Measurements from ENCODE around the gene SLAMF1.

DNA sequence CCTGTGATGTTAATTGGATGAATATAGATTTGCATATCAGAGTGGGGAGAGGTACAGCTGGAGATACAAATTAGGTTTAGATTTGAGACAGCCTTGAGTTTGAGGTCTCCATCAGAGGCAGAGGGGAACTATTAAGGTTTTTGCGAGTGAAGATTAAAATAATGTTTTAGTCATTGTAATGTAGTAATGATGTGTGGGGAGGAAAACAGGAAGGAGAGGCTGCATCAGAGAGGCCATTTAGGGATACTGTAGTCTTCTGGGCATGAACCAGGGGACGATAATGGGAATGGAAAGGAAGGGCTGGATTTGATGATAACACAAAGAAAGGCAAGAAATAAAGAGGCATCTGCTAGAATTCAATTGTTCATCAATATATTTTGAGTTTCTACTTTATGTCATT is 77.0 kb downstream of the SLAMF1 start:
- TF ChIP-seq, protein P1, sequence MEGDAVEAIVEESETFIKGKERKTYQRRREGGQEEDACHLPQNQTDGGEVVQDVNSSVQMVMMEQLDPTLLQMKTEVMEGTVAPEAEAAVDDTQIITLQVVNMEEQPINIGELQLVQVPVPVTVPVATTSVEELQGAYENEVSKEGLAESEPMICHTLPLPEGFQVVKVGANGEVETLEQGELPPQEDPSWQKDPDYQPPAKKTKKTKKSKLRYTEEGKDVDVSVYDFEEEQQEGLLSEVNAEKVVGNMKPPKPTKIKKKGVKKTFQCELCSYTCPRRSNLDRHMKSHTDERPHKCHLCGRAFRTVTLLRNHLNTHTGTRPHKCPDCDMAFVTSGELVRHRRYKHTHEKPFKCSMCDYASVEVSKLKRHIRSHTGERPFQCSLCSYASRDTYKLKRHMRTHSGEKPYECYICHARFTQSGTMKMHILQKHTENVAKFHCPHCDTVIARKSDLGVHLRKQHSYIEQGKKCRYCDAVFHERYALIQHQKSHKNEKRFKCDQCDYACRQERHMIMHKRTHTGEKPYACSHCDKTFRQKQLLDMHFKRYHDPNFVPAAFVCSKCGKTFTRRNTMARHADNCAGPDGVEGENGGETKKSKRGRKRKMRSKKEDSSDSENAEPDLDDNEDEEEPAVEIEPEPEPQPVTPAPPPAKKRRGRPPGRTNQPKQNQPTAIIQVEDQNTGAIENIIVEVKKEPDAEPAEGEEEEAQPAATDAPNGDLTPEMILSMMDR (IDR thresholded peaks at IDR 0.05): no peak
- no peak for TF ChIP-seq POLR2A (IDR thresholded peaks at IDR 0.05)
